IPS-20b (cell line): ENCODE measurements around the gene PAK6.

Source experiments
- H3K27ac ChIP-seq: one replicate; pipeline ENCODE4 v1.5.1; 2013; ENCODE audit warnings: low read length
- H3K27me3 ChIP-seq: 2 replicates; pipeline ENCODE4 v1.6.1; 2013; ENCODE audit warnings: mild to moderate bottlenecking, low read length, inconsistent platforms; ENCODE audit not compliant: insufficient read depth
- H3K36me3 ChIP-seq: 2 replicates; pipeline ENCODE4 v1.6.1; 2013; ENCODE audit warnings: low read depth, mild to moderate bottlenecking, inconsistent platforms, low read length, moderate library complexity; ENCODE audit not compliant: insufficient read depth
- H3K4me1 ChIP-seq: 2 replicates; pipeline ENCODE4 v1.6.1; 2013; ENCODE audit warnings: mild to moderate bottlenecking, control low read depth, inconsistent platforms, low read length, moderate library complexity; ENCODE audit not compliant: insufficient read depth
- H3K4me3 ChIP-seq: 2 replicates; pipeline ENCODE4 v1.5.1; 2013; ENCODE audit warnings: mild to moderate bottlenecking, low read length, inconsistent platforms
- H3K9ac ChIP-seq: 2 replicates; pipeline ENCODE4 v1.6.1; 2013; ENCODE audit warnings: low read depth, mild to moderate bottlenecking, inconsistent platforms, low read length, moderate library complexity
- H3K9me3 ChIP-seq: 2 replicates; pipeline ENCODE4 v1.6.1; 2013; ENCODE audit warnings: mild to moderate bottlenecking, low read depth, low read length, inconsistent platforms; ENCODE audit not compliant: insufficient read depth

PAK6 gene

DNA sequence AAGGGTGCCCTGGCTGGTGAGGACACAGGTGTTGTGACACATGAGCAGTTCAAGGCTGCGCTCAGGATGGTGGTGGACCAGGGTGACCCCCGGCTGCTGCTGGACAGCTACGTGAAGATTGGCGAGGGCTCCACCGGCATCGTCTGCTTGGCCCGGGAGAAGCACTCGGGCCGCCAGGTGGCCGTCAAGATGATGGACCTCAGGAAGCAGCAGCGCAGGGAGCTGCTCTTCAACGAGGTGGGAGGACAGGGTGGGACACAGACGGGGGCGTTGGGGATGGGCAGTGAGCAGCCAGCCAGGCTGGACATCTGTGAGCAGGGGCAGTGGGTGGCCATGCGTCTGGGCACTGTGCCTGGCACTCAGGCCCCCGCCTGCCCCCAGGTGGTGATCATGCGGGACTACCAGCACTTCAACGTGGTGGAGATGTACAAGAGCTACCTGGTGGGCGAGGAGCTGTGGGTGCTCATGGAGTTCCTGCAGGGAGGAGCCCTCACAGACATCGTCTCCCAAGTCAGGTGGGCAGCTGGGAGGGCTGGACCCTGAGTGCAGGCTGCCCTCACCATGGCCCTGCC is 33.7 kb downstream of the PAK6 start:
- Histone ChIP-seq H3K9ac (no peak overlapping the region), H3K4me3 (no peak overlapping the region)

DNA sequence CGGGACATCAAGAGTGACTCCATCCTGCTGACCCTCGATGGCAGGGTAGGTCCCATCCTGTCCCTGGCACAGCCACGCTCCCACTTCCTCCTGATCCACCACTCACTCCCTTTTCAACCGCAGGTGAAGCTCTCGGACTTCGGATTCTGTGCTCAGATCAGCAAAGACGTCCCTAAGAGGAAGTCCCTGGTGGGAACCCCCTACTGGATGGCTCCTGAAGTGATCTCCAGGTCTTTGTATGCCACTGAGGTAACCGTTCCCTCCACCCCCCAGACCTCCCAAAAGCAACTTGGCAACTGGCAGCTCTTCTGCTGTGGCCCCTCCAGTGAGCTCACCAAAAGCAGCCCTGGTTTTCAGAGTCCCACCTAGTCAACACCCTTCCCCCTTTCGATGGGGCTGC is 34.6 kb downstream of the PAK6 start:
- Histone ChIP-seq H3K27ac (no peak overlapping the region), H3K4me1 (no peaks in the 10 kb centered on the region; the same call in 1 of the 2 replicates), H3K9me3 (no peaks in the 10 kb centered on the region), H3K4me3 (no peak overlapping the region), H3K9ac (no peak overlapping the region), H3K36me3 (no peaks in the 10 kb centered on the region), H3K27me3 (peaks cover 11% of the 10 kb centered on the region)

More for the DNA sequence above, 33.7 kb downstream of the PAK6 start:
- no peaks in the 10 kb centered on the region; the same call in 1 of the 2 replicates for H3K4me1 ChIP-seq
- peaks cover 3% of the 10 kb centered on the region; the same call in 1 of the 2 replicates for H3K27me3 ChIP-seq
- H3K27ac ChIP-seq: no peak overlapping the region
- no peaks in the 10 kb centered on the region for H3K36me3 ChIP-seq
- H3K9me3 ChIP-seq: no peaks in the 10 kb centered on the region

DNA sequence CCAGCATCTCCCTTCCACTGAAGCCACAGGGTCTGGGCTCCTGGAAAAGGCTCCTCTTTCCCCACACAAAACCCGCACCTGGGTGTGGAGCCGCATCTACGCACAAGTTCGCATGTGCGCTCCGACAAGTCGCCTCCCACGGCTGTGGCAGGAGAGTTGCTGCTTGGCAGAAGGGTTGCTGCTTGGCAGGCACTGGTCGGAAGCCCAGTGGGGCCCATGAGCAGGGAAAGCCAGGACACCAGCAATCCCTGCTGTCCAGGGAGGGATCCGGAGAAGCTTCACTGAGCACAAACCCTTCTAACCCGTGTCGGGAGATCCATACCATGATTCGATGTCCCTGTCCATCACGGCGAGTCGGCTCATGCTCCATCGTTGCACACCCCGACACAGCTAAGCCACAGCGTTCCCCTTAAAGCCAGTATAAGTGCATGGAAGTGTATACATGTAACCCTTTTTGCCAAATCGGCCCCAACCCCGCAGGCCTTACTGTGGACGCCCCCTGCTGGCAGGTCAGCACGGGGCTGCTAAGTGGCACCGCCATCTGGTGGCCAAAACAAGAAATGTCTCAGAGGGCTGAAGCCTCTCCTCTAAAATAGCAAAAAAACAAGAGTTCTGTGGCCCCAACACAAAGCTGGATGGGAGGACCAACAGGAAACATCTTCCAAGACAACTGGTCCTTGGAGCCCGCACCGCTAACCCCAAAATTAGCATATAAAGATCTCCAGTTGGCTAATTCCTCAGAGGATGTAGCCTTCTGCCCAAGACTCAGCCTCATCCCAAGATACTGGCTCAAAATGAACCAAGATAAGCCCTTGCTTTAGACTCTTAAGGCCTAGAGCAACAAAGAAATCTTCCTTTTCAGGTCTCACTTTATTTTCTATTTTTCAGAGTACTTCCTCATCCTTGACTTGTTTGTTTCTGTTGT is 35.7 kb downstream of the PAK6 start:
- Histone ChIP-seq H3K27ac (no peak overlapping the region), H3K9ac (no peak overlapping the region), H3K36me3 (no peaks in the 10 kb centered on the region), H3K4me1 (no peaks in the 10 kb centered on the region; the same call in 1 of the 2 replicates), H3K4me3 (no peak overlapping the region), H3K27me3 (peaks cover 23% of the 10 kb centered on the region), H3K9me3 (no peaks in the 10 kb centered on the region)

DNA sequence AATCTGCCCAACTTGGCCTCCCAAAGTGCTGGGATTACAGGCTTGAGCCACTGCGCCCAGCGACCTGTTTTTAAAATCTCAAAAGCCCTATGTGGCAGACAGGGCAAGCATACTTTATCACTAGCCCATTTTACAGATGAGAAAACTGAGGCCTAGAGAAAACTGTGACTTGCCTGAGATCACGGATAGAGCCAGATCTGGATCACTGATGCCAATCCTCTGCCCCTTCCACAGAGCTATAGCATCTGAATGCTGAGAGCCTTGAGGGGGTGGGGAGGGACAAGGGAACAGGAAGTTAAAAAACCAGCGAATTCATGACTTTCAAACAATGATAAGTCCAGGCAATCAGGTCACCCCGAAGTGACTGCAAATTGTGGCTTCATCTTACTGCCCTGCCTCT is 36.7 kb downstream of the PAK6 start:
- H3K9ac ChIP-seq: no peak overlapping the region
- peaks cover 32% of the 10 kb centered on the region for H3K27me3 ChIP-seq
- H3K36me3 ChIP-seq: no peaks in the 10 kb centered on the region
- peaks cover under 1% of the 10 kb centered on the region; the same call in 1 of the 2 replicates for H3K4me1 ChIP-seq
- no peak overlapping the region for H3K4me3 ChIP-seq
- no peaks in the 10 kb centered on the region for H3K9me3 ChIP-seq
- no peak overlapping the region for H3K27ac ChIP-seq

GRCh38 chr15:40275954-40276353 is 37.1 kb downstream of the PAK6 start:
- Histone ChIP-seq H3K27ac (no peak overlapping the region), H3K36me3 (no peaks in the 10 kb centered on the region), H3K9me3 (no peaks in the 10 kb centered on the region), H3K9ac (no peak overlapping the region), H3K4me1 (peaks cover 4% of the 10 kb centered on the region; the same call in 1 of the 2 replicates), H3K27me3 (peaks cover 37% of the 10 kb centered on the region), H3K4me3 (no peak overlapping the region)

DNA sequence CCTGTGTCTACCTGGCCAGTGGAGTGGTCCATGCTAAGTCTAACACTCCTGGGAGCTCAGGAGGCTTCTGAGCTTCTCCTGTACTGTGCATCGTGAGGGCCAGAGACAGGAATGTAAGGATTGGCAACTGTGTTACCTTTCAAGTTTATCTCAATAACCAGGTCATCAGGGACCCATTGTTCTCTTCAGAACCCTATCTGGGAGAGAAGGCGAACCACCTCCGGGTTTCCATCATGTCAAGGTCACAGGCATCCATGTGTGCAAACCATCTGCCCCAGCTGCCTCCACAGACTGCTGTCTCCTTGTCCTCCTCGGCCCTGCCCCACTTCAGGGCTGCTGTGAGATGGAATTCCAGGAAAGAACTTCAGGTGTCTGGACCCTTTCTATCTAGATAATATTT is 38.1 kb downstream of the PAK6 start:
- Histone ChIP-seq H3K9me3 (no peaks in the 10 kb centered on the region), H3K36me3 (no peaks in the 10 kb centered on the region), H3K4me3 (no peak overlapping the region), H3K27ac (no peak overlapping the region), H3K27me3 (peaks cover 46% of the 10 kb centered on the region), H3K9ac (no peak overlapping the region), H3K4me1 (peaks cover 7% of the 10 kb centered on the region; the same call in 1 of the 2 replicates)

- H3K4me3 ChIP-seq: no peak overlapping the region
- H3K27ac ChIP-seq: no peak overlapping the region
- peaks cover 7% of the 10 kb centered on the region; the same call in 1 of the 2 replicates for H3K4me1 ChIP-seq
- H3K9me3 ChIP-seq: no peaks in the 10 kb centered on the region
- no peaks in the 10 kb centered on the region for H3K36me3 ChIP-seq
- no peak overlapping the region for H3K9ac ChIP-seq
- H3K27me3 ChIP-seq: peaks cover 52% of the 10 kb centered on the region
These were observed 38.6 kb downstream of the PAK6 start for GRCh38 chr15:40277471-40277870.

DNA sequence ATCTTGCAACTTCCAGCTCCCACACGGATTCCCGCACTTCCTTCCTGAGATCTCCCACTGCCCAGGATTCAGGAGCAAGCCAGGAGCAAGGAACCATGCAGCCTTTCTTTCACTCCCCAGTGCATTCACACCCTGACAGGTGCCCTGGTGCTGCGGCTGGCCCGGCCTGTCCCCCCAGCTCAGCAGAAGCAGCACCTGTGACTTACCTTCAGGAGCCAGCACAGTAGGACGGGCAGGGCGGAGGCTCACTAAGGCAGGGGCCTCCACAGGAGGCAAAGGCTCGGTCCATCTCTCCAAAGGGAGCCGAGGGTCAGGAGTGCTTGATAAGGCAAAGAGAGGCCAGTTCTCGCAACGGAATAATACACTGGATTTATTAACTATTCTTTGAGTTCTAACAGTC is 39.2 kb downstream of the PAK6 start:
- no peaks in the 10 kb centered on the region for H3K36me3 ChIP-seq
- H3K9ac ChIP-seq: no peak overlapping the region

DNA sequence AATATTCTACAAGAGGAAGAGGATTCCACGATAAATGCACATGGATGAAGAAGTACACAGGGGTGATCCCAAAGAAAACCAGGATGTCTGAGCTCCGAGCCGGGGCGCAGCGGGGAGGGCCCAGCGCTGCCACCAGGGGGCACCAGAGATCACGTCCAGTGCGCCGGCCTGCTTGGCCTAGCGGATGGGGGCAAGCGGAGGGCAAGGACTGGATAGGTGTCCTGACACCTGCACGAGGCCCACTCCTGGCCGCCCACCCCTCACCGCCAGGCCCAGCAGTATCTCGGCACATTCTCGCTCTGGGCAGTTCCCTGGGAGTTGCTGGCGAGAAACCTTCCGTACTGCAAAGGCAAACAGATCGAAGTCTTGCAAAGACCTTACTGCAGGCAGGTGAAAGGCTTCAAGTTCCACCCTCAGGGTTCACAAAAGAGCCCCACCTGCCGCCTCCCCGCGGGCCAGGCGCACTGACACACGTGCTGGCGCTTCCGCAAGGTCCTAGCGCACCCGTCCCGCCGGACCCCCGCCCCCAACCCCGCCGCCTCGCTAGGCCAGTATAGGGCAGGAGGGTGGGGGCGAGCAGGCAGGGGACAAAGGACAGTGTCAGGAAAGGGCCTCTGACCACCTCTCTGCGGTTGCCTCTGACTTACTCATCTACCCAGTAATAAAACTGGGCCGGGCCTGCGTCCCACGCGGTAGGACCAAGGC is 40.7 kb downstream of the PAK6 start:
- peaks cover 7% of the 10 kb centered on the region; the same call in 1 of the 2 replicates for H3K4me1 ChIP-seq
- peaks cover 73% of the 10 kb centered on the region for H3K27me3 ChIP-seq
- H3K9me3 ChIP-seq: no peaks in the 10 kb centered on the region
- no peak overlapping the region; the same call in 1 of the 2 replicates for H3K9ac ChIP-seq
- no peak overlapping the region for H3K27ac ChIP-seq
- no peaks in the 10 kb centered on the region for H3K36me3 ChIP-seq
- peak overlapping the region; percentile 35; the same call in 1 of the 2 replicates for H3K4me3 ChIP-seq

More for the DNA sequence above, 39.2 kb downstream of the PAK6 start:
- Histone ChIP-seq H3K4me1 (peaks cover 7% of the 10 kb centered on the region; the same call in 1 of the 2 replicates), H3K27me3 (peaks cover 57% of the 10 kb centered on the region), H3K4me3 (no peak overlapping the region), H3K27ac (no peak overlapping the region), H3K9me3 (no peaks in the 10 kb centered on the region)

- H3K27me3 ChIP-seq: peaks cover 82% of the 10 kb centered on the region
- no peak overlapping the region for H3K27ac ChIP-seq
- peak overlapping the region; percentile 35; the same call in 1 of the 2 replicates for H3K4me3 ChIP-seq
- H3K9me3 ChIP-seq: no peaks in the 10 kb centered on the region
- no peak overlapping the region; the same call in 1 of the 2 replicates for H3K9ac ChIP-seq
- H3K36me3 ChIP-seq: no peaks in the 10 kb centered on the region
- H3K4me1 ChIP-seq: peaks cover 14% of the 10 kb centered on the region
These were observed 41.6 kb downstream of the PAK6 start for GRCh38 chr15:40280260-40281056.
